GM12891 (cell line): ENCODE data around the gene SRGN. TPM values are rescaled to one million over a fixed set of nuclear protein-coding genes. Genes with fewer than 3 reads are reported as not detected.
"Not testable (repeated sequence)": the region's sequence is repeated elsewhere in the genome, so short reads cannot be mapped to it uniquely, and the experiment has no call there.

Experiments
- DNase-seq: peaks from one replicate; pipeline ENCODE4 v3.0.0; 2011; ENCODE audit warnings: low spot score; ENCODE audit not compliant: insufficient read length
- FAIRE-seq: peaks from 2 replicates; lab custom pipeline; 2011; peaks lifted over from hg19 to GRCh38; lab: Jason Lieb, UNC
- PAX5 ChIP-seq: IDR thresholded peaks from 2 replicates; pipeline ENCODE4 v1.6.1; 2011; ENCODE audit warnings: low read length, moderate library complexity, mild to moderate bottlenecking; ENCODE audit not compliant: insufficient read depth, severe bottlenecking
- POLR2A ChIP-seq: IDR thresholded peaks from 2 replicates; pipeline ENCODE4 v1.6.1; 2011; ENCODE audit warnings: low read depth, low read length, control low read depth
- POLR2AphosphoS5 ChIP-seq: IDR thresholded peaks from 2 replicates; pipeline ENCODE4 v1.6.1; 2011; ENCODE audit warnings: low read depth, low read length, control low read depth
- POU2F2 ChIP-seq: IDR thresholded peaks from 2 replicates; pipeline ENCODE4 v1.6.1; 2011; ENCODE audit warnings: low read depth, mild to moderate bottlenecking, control low read depth, low read length, moderate library complexity
- SPI1 ChIP-seq: IDR thresholded peaks from 2 replicates; pipeline ENCODE4 v1.6.1; 2011; ENCODE audit warnings: low read depth, low read length, control low read depth
- TAF1 ChIP-seq: IDR thresholded peaks from 2 replicates; pipeline ENCODE4 v1.6.1; 2011; ENCODE audit warnings: low read depth, low read length, control low read depth
- polyA plus RNA-seq: library from polyadenylated mRNA; unstranded; fragments of >200 nt; gene quantifications from one replicate; pipeline ENCODE4 v1.2.1, GENCODE V29; 2012; ENCODE audit warnings: low read depth, missing spikeins, inconsistent platforms; ENCODE audit not compliant: missing spikeins

Gene SRGN, protein sequence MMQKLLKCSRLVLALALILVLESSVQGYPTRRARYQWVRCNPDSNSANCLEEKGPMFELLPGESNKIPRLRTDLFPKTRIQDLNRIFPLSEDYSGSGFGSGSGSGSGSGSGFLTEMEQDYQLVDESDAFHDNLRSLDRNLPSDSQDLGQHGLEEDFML
- 1,164 TPM for polyA plus RNA-seq

DNA sequence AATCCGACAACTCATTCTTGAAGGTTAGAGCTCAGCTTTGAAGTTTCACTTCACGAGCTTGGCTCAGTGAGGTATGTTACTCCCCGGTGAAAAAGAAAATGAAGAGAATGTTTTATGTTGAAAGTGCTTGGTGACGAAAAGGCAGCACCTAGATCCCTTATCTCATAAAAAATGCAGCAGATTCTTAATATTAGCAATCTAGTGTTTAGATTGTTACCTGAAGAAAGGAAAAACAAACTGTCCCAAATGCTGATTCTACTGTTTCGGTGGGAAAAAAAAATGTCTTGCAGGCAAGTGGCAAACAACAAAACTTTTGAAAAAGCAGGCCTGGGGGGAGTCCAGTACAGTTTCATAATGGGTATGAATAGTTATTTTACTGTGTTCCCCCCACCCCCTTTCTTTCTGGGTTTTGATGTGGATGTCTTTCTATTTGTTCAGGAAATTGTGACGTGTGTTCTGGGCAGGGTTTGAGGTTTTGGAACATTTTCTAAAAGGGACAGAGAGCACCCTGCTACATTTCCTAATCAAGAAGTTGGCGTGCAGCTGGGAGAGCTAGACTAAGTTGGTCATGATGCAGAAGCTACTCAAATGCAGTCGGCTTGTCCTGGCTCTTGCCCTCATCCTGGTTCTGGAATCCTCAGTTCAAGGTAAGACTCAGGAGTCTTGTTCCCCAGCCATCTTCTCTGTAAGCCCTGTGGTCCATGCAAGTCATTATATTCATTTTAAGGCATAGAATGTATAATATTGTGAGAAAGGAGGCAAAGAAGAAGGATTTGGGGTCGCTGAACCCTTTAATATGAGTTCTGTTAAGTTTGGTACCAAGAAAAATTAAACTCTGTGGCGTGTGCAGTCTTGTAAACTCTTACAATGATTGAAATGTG lies at the start of gene SRGN:
SRGN (plus strand) TSS at position 514 of the 881 bp plus-strand sequence; CDS start at position 569, 55 bp downstream.
- TF ChIP-seq PAX5 (no peak), POU2F2 (peak; percentile 85), SPI1 (no peak), POLR2AphosphoS5 (peak; percentile 99), POLR2A (peak; percentile 99), TAF1 (peak; percentile 97)
- FAIRE-seq (peak; percentile 91), DNase-seq (no peak)

- FAIRE-seq, DNase-seq: not testable (repeated sequence)
Observed at GRCh38 chr10:69040904-69041303, 47.0 kb upstream of the SRGN start.

- DNase-seq (no peak), FAIRE-seq (no peak)
- TF ChIP-seq POU2F2 (no peak), PAX5 (no peak), POLR2AphosphoS5 (no peak), TAF1 (no peak), POLR2A (no peak), SPI1 (no peak)
Observed at GRCh38 chr10:69042417-69042816, 45.5 kb upstream of the SRGN start.

- TF ChIP-seq TAF1 (no peak), SPI1 (no peak), POU2F2 (no peak), POLR2A (no peak), PAX5 (no peak), POLR2AphosphoS5 (no peak)
- FAIRE-seq (peak; percentile 23), DNase-seq (no peak)
Observed at GRCh38 chr10:69042838-69043237, 45.1 kb upstream of the SRGN start.

- TF ChIP-seq POU2F2 (peak; percentile 88), POLR2A (no peak), SPI1 (peak; percentile 35)
- DNase-seq (no peak), FAIRE-seq (peak; percentile 90)
Observed at GRCh38 chr10:69043931-69044531, 43.9 kb upstream of the SRGN start.

- no peak for TF ChIP-seq POU2F2
- no peak for TF ChIP-seq POLR2AphosphoS5
- TF ChIP-seq TAF1: no peak
- no peak for TF ChIP-seq PAX5
- no peak for TF ChIP-seq SPI1
- no peak for TF ChIP-seq POLR2A
- no peak for FAIRE-seq
- DNase-seq: no peak
Observed at GRCh38 chr10:69044546-69044945, 43.4 kb upstream of the SRGN start.

- DNase-seq: no peak
- no peak for TF ChIP-seq PAX5
- peak; percentile 23; the same call in 1 of the 2 replicates for TF ChIP-seq TAF1
- TF ChIP-seq POU2F2: peak; percentile 18; the same call in 1 of the 2 replicates
- TF ChIP-seq POLR2AphosphoS5: 0 out of 2 replicates have a peak, but pooled peaks have one; percentile 46
- TF ChIP-seq SPI1: peak; percentile 31; the same call in 1 of the 2 replicates
- peak; percentile 89 for FAIRE-seq
Observed at GRCh38 chr10:69045441-69046300, 42.2 kb upstream of the SRGN start.

DNA sequence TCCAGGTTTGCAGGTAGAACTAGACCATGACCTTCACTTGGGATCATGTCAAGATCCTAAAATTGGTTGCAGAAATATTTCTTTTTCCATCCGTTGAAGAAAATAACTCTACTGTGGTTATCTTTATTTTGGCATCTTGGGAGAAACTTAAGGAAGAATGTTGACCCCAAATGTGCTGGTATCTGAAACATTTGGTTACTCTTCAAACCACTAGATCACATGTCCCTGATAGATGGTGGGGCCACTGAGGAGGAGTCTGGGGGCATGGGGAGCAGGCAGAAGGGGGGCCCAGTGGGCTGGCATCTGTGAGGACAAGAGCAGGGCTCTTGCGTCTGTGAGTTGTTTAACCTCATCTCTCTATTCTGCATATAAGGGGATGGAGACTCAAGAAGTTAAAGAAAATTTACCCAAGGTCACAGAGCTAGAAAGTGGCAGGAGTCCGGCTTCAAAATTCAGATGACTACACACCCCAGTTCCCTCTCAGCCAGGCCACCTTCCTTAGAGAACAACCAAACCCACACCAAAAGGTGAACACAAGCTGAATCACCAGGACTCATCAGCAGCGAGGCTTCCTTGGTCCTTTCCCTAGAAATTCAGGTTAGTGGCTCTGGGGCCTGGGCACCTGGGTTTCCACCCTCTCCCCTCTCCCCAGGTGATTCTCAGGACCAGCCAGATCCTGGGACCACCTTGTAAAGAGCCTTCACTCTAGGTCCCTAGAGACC lies 40.6 kb upstream of the SRGN start:
- DNase-seq: no peak
- FAIRE-seq: no peak
- TF ChIP-seq POU2F2: no peak
- TF ChIP-seq TAF1: no peak
- TF ChIP-seq PAX5: no peak
- no peak for TF ChIP-seq POLR2AphosphoS5
- no peak for TF ChIP-seq POLR2A
- TF ChIP-seq SPI1: no peak
